OCI-LY1 (cell line): ENCODE results near the gene CIPC.

Experiments
- H2AFZ ChIP-seq: fragments of 200-600 bp; sonication (generic), shearing (Covaris generic); 2 replicates; pipeline ENCODE4 v1.6.0; 2014; ENCODE audit warnings: antibody characterized with exemption, mild to moderate bottlenecking, low read length
- H3F3A ChIP-seq: fragments of 200-600 bp; sonication (generic), shearing (Covaris generic); 2 replicates; pipeline ENCODE4 v1.6.0; 2014; ENCODE audit warnings: mild to moderate bottlenecking, antibody characterized with exemption, low read length, moderate library complexity; ENCODE audit not compliant: insufficient read depth
- H3K27ac ChIP-seq: fragments of 200-600 bp; sonication (generic); 2 replicates; pipeline ENCODE4 v1.5.1; 2014; ENCODE audit warnings: low read length, mixed run types, mild to moderate bottlenecking, low read depth; ENCODE audit not compliant: poor library complexity, severe bottlenecking
- H3K27me3 ChIP-seq: fragments of 200-600 bp; sonication (generic); 2 replicates; pipeline ENCODE4 v1.6.0; 2014; ENCODE audit warnings: antibody characterized with exemption, mild to moderate bottlenecking, low read length, moderate library complexity; ENCODE audit not compliant: insufficient read depth
- H3K36me3 ChIP-seq: fragments of 200-600 bp; sonication (generic); 2 replicates; pipeline ENCODE4 v1.6.1; 2014; ENCODE audit warnings: mild to moderate bottlenecking, antibody characterized with exemption, low read length, moderate library complexity, mixed read lengths; ENCODE audit not compliant: insufficient read depth
- H3K4me1 ChIP-seq: fragments of 200-600 bp; sonication (generic); 2 replicates; pipeline ENCODE4 v1.5.1; 2014; ENCODE audit warnings: mild to moderate bottlenecking, low read length, moderate library complexity; ENCODE audit not compliant: insufficient read depth, severe bottlenecking
- H3K4me2 ChIP-seq: fragments of 200-600 bp; sonication (generic), shearing (Covaris generic); 2 replicates; pipeline ENCODE4 v1.6.1; 2014; ENCODE audit warnings: low read length
- H3K4me3 ChIP-seq: fragments of 200-600 bp; sonication (generic); 2 replicates; pipeline ENCODE4 v1.5.1; 2014; ENCODE audit warnings: low read length, low read depth, mild to moderate bottlenecking, mixed read lengths; ENCODE audit not compliant: poor library complexity, severe bottlenecking
- H3K79me2 ChIP-seq: fragments of 200-600 bp; shearing (Covaris generic); 2 replicates; pipeline ENCODE4 v1.6.1; 2016; ENCODE audit warnings: mixed run types, low read length, mixed read lengths; ENCODE audit not compliant: insufficient read depth
- H3K9ac ChIP-seq: fragments of 200-600 bp; sonication (generic), shearing (Covaris generic); 2 replicates; pipeline ENCODE4 v1.6.1; 2014; ENCODE audit warnings: mild to moderate bottlenecking, low read length, mixed read lengths
- H3K9me2 ChIP-seq: fragments of 200-600 bp; sonication (generic), shearing (Covaris generic); 2 replicates; pipeline ENCODE4 v1.6.1; 2014; ENCODE audit warnings: low read depth, mild to moderate bottlenecking, low read length, mixed read lengths
- H3K9me3 ChIP-seq: fragments of 200-600 bp; shearing (Covaris generic); 2 replicates; pipeline ENCODE4 v1.6.1; 2014; ENCODE audit warnings: low read length, mixed read lengths
- H4K20me1 ChIP-seq: fragments of 200-600 bp; sonication (generic), shearing (Covaris generic); 2 replicates; pipeline ENCODE4 v1.6.0; 2016; ENCODE audit warnings: mild to moderate bottlenecking, low read length; ENCODE audit not compliant: insufficient read depth
- EZH2 ChIP-seq: fragments of 200-600 bp; sonication (generic), shearing (Covaris generic); IDR thresholded peaks from 2 replicates; pipeline ENCODE4 v1.8.0; 2017; ENCODE audit warnings: borderline replicate concordance, mixed run types, mild to moderate bottlenecking, antibody characterized with exemption, low read length, moderate library complexity, mixed read lengths
- TF ChIP-seq, protein P1 (sequence below): fragments of 200-600 bp; sonication (generic), shearing (Covaris generic); IDR thresholded peaks from 2 replicates; pipeline ENCODE4 v1.5.1; 2017; ENCODE audit warnings: mild to moderate bottlenecking, antibody characterized with exemption, low read length, moderate library complexity, mixed read lengths

CIPC gene

GRCh38 chr14:77128414-77128891 lies 30.4 kb downstream of the CIPC start:
- Histone ChIP-seq H3K9me3 (no peaks in the 10 kb centered on the region), H3K9me2 (no peaks in the 10 kb centered on the region), H3K27me3 (no peaks in the 10 kb centered on the region), H3K4me1 (peaks cover 20% of the 10 kb centered on the region), H3F3A (no peaks in the 10 kb centered on the region), H4K20me1 (no peaks in the 10 kb centered on the region), H3K4me2 (no peak overlapping the region), H3K36me3 (no peaks in the 10 kb centered on the region), H3K9ac (no peak overlapping the region), H2AFZ (no peak overlapping the region), H3K79me2 (no peaks in the 10 kb centered on the region), H3K4me3 (no peak overlapping the region), H3K27ac (no peak overlapping the region)
- TF ChIP-seq, protein P1, sequence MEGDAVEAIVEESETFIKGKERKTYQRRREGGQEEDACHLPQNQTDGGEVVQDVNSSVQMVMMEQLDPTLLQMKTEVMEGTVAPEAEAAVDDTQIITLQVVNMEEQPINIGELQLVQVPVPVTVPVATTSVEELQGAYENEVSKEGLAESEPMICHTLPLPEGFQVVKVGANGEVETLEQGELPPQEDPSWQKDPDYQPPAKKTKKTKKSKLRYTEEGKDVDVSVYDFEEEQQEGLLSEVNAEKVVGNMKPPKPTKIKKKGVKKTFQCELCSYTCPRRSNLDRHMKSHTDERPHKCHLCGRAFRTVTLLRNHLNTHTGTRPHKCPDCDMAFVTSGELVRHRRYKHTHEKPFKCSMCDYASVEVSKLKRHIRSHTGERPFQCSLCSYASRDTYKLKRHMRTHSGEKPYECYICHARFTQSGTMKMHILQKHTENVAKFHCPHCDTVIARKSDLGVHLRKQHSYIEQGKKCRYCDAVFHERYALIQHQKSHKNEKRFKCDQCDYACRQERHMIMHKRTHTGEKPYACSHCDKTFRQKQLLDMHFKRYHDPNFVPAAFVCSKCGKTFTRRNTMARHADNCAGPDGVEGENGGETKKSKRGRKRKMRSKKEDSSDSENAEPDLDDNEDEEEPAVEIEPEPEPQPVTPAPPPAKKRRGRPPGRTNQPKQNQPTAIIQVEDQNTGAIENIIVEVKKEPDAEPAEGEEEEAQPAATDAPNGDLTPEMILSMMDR, result no peak
- no peak for TF ChIP-seq EZH2

DNA sequence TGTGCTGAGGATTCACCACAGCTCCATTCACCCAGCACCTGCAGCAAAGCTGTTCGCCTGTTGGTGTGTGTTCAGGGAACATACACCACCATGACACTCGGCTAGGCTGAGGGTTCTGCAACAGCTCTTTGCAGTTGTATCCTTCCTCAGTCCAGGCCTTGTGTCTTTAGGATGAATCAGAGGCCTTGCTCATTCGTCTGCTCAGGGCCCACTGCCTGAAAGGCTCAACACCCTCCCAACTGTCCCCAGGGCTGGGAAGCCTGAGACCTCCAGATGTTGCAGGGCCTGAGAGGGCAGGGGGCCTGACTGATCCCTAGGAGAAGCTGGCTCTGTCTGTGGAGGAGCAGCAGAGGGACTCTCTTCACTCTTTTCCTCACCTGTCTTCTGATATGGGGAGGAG lies 32.3 kb downstream of the CIPC start:
- Histone ChIP-seq H3K27ac (no peak overlapping the region), H3F3A (no peaks in the 10 kb centered on the region), H3K4me1 (peaks cover 3% of the 10 kb centered on the region), H3K79me2 (no peaks in the 10 kb centered on the region), H3K4me3 (no peak overlapping the region), H4K20me1 (no peaks in the 10 kb centered on the region), H2AFZ (no peak overlapping the region), H3K36me3 (no peaks in the 10 kb centered on the region), H3K9me2 (no peaks in the 10 kb centered on the region), H3K27me3 (no peaks in the 10 kb centered on the region), H3K9ac (no peak overlapping the region), H3K4me2 (no peak overlapping the region), H3K9me3 (no peaks in the 10 kb centered on the region)
- TF ChIP-seq, protein P1, result no peak
- TF ChIP-seq EZH2, result no peak

- no peak overlapping the region for H3K9ac ChIP-seq
- H3K27ac ChIP-seq, result no peak overlapping the region
- no peak overlapping the region for H3K4me2 ChIP-seq
- no peaks in the 10 kb centered on the region for H3K79me2 ChIP-seq
- H3K36me3 ChIP-seq, result no peaks in the 10 kb centered on the region
- H3K4me1 ChIP-seq, result no peaks in the 10 kb centered on the region
- TF ChIP-seq EZH2, result no peak
- TF ChIP-seq, protein P1, result no peak
- H3K4me3 ChIP-seq, result no peak overlapping the region
- H3F3A ChIP-seq, result no peaks in the 10 kb centered on the region
- H3K9me3 ChIP-seq, result no peaks in the 10 kb centered on the region
- no peaks in the 10 kb centered on the region for H3K27me3 ChIP-seq
- H3K9me2 ChIP-seq, result no peaks in the 10 kb centered on the region
- H2AFZ ChIP-seq, result no peak overlapping the region
- H4K20me1 ChIP-seq, result no peaks in the 10 kb centered on the region
Measured at GRCh38 chr14:77131206-77131605, 33.1 kb downstream of the CIPC start.
